CD1c-positive myeloid dendritic cell (primary cell): ENCODE measurements around the gene CACNA2D1.
"Not testable (repeated sequence)": the region's sequence is repeated elsewhere in the genome, so short reads cannot be mapped to it uniquely, and the experiment has no call there.

ENCODE experiments used
- DNase-seq: peaks from one replicate; pipeline ENCODE4 v3.0.0-alpha.2; 2016; ENCODE audit errors: extremely low spot score

The CACNA2D1 gene

GRCh38 chr7:82039621-82040020, 404.0 kb downstream of the CACNA2D1 start:
- DNase-seq, result no peak

GRCh38 chr7:82036146-82036886, 407.3 kb downstream of the CACNA2D1 start:
- DNase-seq, result no peak

- no peak for DNase-seq
Observed at GRCh38 chr7:82035456-82035855, 408.1 kb downstream of the CACNA2D1 start.

GRCh38 chr7:82032901-82033300, 410.7 kb downstream of the CACNA2D1 start:
- no peak for DNase-seq

- DNase-seq, result no peak
Observed at GRCh38 chr7:82029236-82029913, 414.2 kb downstream of the CACNA2D1 start.

GRCh38 chr7:82028097-82028496, 415.5 kb downstream of the CACNA2D1 start:
- no peak for DNase-seq

- DNase-seq, result no peak
Observed at GRCh38 chr7:82021713-82022112, 421.9 kb downstream of the CACNA2D1 start.

- no peak for DNase-seq
Observed at GRCh38 chr7:82021036-82021435, 422.5 kb downstream of the CACNA2D1 start.

- no peak for DNase-seq
Observed at GRCh38 chr7:82019551-82020475, 423.8 kb downstream of the CACNA2D1 start.

GRCh38 chr7:82018226-82018625, 425.4 kb downstream of the CACNA2D1 start:
- DNase-seq, result no peak

GRCh38 chr7:82017334-82017943, 426.1 kb downstream of the CACNA2D1 start:
- peak; percentile 16 for DNase-seq

GRCh38 chr7:82015751-82016150, 427.8 kb downstream of the CACNA2D1 start:
- DNase-seq, result no peak

GRCh38 chr7:82014574-82014973, 429.0 kb downstream of the CACNA2D1 start:
- not testable (repeated sequence) for DNase-seq

- no peak for DNase-seq
Observed at GRCh38 chr7:82012453-82012852, 431.1 kb downstream of the CACNA2D1 start.

GRCh38 chr7:82010416-82010815, 433.2 kb downstream of the CACNA2D1 start:
- DNase-seq, result no peak

GRCh38 chr7:82007315-82007714, 436.3 kb downstream of the CACNA2D1 start:
- no peak for DNase-seq

- no peak for DNase-seq
Observed at GRCh38 chr7:82005056-82005455, 438.5 kb downstream of the CACNA2D1 start.

GRCh38 chr7:81993186-81993585, 450.4 kb downstream of the CACNA2D1 start:
- no peak for DNase-seq

GRCh38 chr7:81990395-81990794, 453.2 kb downstream of the CACNA2D1 start:
- no peak for DNase-seq

- no peak for DNase-seq
Observed at GRCh38 chr7:81986723-81987470, 456.7 kb downstream of the CACNA2D1 start.

GRCh38 chr7:81983406-81983805, 460.2 kb downstream of the CACNA2D1 start:
- DNase-seq, result no peak
